Measurements from ENCODE around the gene PIEZO1.

PIEZO1 gene

GRCh38 chr16:88726408-88726749 lies 58.6 kb downstream of the PIEZO1 start:
- Mint-ChIP-seq H3K27me3 (ENCODE audit: low read depth) (no peaks in the 10 kb centered on the region), H3K27ac (no peak overlapping the region), H3K9me3 (no peaks in the 10 kb centered on the region), H3K4me3 (no peak overlapping the region), H3K36me3 (ENCODE audit: low read depth) (no peaks in the 10 kb centered on the region), H3K4me1 (peaks cover 9% of the 10 kb centered on the region)
- TF ChIP-seq, protein P1, sequence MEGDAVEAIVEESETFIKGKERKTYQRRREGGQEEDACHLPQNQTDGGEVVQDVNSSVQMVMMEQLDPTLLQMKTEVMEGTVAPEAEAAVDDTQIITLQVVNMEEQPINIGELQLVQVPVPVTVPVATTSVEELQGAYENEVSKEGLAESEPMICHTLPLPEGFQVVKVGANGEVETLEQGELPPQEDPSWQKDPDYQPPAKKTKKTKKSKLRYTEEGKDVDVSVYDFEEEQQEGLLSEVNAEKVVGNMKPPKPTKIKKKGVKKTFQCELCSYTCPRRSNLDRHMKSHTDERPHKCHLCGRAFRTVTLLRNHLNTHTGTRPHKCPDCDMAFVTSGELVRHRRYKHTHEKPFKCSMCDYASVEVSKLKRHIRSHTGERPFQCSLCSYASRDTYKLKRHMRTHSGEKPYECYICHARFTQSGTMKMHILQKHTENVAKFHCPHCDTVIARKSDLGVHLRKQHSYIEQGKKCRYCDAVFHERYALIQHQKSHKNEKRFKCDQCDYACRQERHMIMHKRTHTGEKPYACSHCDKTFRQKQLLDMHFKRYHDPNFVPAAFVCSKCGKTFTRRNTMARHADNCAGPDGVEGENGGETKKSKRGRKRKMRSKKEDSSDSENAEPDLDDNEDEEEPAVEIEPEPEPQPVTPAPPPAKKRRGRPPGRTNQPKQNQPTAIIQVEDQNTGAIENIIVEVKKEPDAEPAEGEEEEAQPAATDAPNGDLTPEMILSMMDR (IDR thresholded peaks at IDR 0.05; ENCODE audit: unreplicated experiment in 3 of 3) = no peak

DNA sequence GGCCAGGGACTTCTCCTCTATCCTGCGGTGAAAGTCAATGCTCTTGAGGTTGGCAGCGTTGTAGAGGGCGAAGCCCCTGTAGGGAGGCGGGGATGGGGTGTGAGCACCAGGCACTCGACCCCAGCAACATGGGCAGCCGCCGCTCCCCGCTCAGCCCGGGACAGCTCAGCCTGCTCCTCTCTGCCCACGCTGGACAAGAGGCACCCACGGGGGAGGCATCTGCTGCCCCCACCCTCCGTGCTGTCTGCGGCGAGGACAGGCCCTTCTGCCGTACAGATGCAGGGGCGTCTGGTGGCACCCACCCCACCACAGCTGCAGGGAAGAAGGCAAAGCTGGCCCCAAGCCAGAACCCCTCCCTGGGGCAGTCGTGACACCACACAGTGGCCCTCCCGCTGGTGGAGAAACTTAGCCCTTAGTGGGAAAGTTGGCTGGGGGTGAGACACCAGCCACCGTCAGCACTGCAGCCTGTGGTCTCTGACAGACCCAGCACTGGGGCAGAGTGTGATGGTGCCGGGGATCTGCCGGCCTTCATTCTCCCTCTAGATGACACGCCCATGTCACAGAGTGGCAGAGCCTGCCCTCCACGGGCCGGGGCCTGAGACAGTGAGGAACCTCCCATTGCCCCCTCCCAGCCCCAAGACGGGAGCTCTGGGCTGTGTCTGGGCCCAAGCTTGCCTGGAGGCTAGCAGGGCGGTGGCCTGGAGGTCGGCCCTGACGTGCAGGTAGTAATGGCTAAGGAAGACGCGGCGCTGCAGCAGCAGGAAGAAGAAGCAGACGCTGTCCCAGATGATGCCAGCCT lies 59.2 kb downstream of the PIEZO1 start:
- TF ChIP-seq, protein P1 (IDR thresholded peaks at IDR 0.05; ENCODE audit: unreplicated experiment in 3 of 3) = no peak
- H3K9me3 Mint-ChIP-seq = no peaks in the 10 kb centered on the region
- peaks cover 4% of the 10 kb centered on the region for H3K4me1 Mint-ChIP-seq
- H3K27me3 Mint-ChIP-seq (ENCODE audit: low read depth) = no peaks in the 10 kb centered on the region
- H3K4me3 Mint-ChIP-seq = no peak overlapping the region
- H3K27ac Mint-ChIP-seq = no peak overlapping the region
- no peaks in the 10 kb centered on the region for H3K36me3 Mint-ChIP-seq (ENCODE audit: low read depth)

GRCh38 chr16:88724855-88725555 lies 60.0 kb downstream of the PIEZO1 start:
- H3K27me3 Mint-ChIP-seq (ENCODE audit: low read depth) = no peaks in the 10 kb centered on the region

DNA sequence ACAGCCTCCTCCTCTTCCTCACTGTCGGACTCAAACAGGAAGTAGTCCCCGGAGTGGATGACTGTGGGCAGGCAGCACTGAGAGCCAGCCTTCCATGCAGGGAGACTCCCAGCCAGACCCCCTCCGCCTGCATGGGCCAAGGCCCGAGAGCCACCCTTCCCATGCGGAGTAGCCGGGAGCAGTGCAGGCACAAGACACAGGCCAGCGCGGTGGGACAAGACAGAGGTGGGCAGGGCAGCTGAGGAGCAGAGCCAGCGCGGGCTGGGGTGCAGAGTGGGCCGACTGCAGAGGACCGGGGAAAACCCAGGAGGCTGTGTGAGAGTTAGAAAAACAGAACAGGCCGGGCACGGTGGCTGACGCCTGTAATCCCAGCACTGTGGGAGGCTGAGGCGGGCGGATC lies 61.1 kb downstream of the PIEZO1 start:
- H3K4me3 Mint-ChIP-seq = no peak overlapping the region
- no peaks in the 10 kb centered on the region for H3K4me1 Mint-ChIP-seq
- no peak overlapping the region for H3K27ac Mint-ChIP-seq
- H3K9me3 Mint-ChIP-seq = no peaks in the 10 kb centered on the region
- no peaks in the 10 kb centered on the region for H3K27me3 Mint-ChIP-seq (ENCODE audit: low read depth)
- TF ChIP-seq, protein P1 (IDR thresholded peaks at IDR 0.05; ENCODE audit: unreplicated experiment in 3 of 3) = no peak
- H3K36me3 Mint-ChIP-seq (ENCODE audit: low read depth) = no peaks in the 10 kb centered on the region

More at GRCh38 chr16:88724855-88725555, 60.0 kb downstream of the PIEZO1 start:
- Mint-ChIP-seq H3K4me1 (no peaks in the 10 kb centered on the region), H3K9me3 (no peaks in the 10 kb centered on the region), H3K36me3 (ENCODE audit: low read depth) (no peaks in the 10 kb centered on the region), H3K27ac (no peak overlapping the region), H3K4me3 (no peak overlapping the region)
- TF ChIP-seq, protein P1 (IDR thresholded peaks at IDR 0.05; ENCODE audit: unreplicated experiment in 3 of 3) = no peak

DNA sequence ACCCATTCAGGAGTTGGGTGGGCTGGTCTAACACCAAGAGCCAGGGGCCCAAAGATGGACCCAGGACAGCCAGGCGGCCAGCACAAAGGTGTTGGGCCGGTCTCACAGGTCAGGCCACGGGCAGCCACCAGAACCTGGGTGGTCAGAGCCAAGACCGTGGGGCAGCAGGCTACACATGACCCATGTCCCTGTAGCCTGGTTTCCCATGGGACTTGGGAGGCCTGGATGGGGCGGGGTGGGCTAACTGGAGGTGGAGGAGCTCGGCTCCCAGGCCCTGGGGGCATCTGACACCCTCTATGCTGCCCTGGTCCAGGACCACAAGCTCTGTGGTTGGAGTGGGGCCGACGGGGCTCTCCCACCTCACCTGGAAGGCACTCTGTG lies 61.5 kb downstream of the PIEZO1 start:
- no peaks in the 10 kb centered on the region for H3K4me1 Mint-ChIP-seq
- TF ChIP-seq, protein P1 (IDR thresholded peaks at IDR 0.05; ENCODE audit: unreplicated experiment in 3 of 3) = no peak
- no peaks in the 10 kb centered on the region for H3K9me3 Mint-ChIP-seq
- no peaks in the 10 kb centered on the region for H3K36me3 Mint-ChIP-seq (ENCODE audit: low read depth)
- H3K4me3 Mint-ChIP-seq = no peak overlapping the region
- no peak overlapping the region for H3K27ac Mint-ChIP-seq
- no peaks in the 10 kb centered on the region for H3K27me3 Mint-ChIP-seq (ENCODE audit: low read depth)

Data from nephron (organoid).